GM10266 (cell line): ENCODE data around the gene OVOL2.

Source experiments
- DNase-seq: peaks from one replicate; pipeline ENCODE4 v3.0.0; 2012; ENCODE audit errors: extremely low spot score
- TF ChIP-seq, protein P1 (sequence below): IDR thresholded peaks from 2 replicates; pipeline ENCODE4 v1.5.1; 2012; ENCODE audit warnings: mild to moderate bottlenecking, low read depth; ENCODE audit not compliant: control insufficient read depth, insufficient read depth; ENCODE audit errors: missing control alignments

OVOL2 gene

DNA sequence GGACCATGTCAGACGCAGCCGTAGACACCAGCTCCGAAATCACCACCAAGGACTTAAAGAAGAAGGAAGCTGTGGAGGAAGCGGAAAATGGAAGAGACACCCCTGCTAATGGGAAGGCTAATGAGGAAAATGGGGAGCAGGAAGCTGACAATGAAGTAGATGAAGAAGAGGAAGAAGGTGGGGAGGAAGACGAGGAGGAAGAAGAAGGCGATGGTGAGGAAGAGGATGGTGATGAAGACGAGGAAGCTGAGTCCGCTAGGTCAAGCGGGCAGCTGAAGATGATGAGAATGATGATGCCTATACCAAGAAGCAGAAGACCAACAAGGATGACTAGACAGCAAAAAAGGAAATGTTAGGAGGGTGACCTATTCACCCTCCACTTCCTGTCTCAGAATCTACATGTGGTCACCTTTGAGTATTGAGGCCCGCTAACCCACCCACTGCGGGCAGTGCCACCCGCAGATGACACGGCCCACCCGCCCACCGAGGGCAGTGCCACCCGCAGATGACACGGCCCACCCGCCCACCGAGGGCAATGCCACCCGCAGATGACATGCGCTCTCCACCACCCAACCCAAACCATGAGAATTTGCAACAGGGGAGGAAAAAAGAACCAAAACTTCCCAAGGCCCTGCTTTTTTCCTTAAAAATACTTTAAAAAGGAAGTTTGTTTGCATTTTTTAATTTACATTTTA is 45.6 kb downstream of the OVOL2 start:
- DNase-seq: no peak
- TF ChIP-seq, protein P1, sequence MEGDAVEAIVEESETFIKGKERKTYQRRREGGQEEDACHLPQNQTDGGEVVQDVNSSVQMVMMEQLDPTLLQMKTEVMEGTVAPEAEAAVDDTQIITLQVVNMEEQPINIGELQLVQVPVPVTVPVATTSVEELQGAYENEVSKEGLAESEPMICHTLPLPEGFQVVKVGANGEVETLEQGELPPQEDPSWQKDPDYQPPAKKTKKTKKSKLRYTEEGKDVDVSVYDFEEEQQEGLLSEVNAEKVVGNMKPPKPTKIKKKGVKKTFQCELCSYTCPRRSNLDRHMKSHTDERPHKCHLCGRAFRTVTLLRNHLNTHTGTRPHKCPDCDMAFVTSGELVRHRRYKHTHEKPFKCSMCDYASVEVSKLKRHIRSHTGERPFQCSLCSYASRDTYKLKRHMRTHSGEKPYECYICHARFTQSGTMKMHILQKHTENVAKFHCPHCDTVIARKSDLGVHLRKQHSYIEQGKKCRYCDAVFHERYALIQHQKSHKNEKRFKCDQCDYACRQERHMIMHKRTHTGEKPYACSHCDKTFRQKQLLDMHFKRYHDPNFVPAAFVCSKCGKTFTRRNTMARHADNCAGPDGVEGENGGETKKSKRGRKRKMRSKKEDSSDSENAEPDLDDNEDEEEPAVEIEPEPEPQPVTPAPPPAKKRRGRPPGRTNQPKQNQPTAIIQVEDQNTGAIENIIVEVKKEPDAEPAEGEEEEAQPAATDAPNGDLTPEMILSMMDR: no peak

DNA sequence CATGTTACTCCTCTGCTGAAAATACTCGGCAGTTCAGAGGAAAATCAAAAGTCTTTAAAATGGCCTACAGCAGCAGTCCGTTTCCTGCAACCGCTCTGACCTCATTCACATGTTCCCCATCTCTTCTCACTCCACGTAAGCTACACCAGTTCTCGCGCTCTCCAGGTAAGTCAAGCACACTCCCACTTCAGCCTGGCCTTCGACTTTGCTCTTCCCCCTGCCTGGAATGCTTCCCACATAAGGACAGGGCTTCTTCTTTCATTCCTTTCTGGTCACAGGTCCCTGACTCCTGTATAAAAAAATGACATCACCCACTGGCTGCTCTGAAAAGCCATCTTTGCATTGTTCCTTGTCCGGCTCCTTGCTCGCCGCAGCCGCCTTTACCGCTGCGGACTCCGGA is 46.2 kb downstream of the OVOL2 start:
- DNase-seq: no peak
- TF ChIP-seq, protein P1: no peak

DNA sequence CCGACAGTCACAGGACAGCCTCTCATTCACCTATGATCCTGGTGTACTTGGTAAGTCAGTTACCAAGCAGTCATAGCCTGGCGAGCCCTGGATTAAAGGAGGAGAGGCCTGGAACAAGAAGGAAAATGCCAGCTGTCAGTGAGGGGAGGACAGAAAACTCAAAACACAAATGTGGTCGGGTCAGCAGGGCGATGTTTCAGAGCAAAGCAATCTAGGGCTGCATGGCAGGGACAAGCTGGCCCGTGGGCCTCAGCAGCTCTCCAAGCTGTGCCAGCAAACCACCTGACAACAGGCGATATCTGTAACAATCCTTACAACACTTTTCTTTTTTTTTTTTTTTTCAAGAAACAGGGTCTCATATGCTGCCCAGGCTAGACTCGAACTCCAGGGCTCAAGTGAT is 48.6 kb downstream of the OVOL2 start:
- TF ChIP-seq, protein P1: no peak
- no peak for DNase-seq

DNA sequence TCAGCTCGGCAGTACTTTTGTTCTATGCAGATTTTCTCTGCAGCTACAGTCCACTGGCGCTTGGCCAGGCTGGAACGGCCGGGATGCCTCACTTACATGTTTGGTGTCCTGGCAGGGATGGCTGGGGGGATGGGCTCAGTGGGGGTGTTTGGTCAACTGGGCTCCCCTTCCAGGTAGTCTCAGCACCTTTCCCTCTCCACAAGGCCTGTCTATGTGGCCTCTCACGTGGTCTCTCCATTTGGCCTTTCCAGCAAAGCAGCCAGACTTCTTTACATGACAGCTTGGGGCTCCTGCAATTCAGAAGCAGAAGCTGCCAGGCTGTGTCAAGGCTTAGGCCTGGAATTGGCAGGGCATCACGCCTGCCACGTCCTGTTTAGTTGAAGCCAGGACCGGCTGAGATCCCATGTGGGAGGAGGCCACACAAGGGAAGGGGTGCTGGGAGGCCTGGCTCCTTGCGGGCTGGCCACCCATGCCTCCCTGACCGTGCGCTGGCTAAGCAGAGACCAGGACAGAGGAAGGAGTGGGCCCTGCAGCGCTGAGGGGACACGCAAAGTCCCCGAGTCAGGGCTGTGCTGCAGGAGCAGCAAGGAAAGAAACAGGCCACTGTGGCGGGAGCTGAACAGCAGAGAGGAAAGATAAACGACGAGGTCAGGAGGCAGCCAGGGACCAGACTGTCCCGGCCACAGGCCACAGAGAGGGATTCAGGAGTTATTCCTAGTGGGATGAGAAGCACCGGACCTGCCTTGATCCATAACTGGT is 50.0 kb downstream of the OVOL2 start:
- TF ChIP-seq, protein P1: no peak
- no peak for DNase-seq

DNA sequence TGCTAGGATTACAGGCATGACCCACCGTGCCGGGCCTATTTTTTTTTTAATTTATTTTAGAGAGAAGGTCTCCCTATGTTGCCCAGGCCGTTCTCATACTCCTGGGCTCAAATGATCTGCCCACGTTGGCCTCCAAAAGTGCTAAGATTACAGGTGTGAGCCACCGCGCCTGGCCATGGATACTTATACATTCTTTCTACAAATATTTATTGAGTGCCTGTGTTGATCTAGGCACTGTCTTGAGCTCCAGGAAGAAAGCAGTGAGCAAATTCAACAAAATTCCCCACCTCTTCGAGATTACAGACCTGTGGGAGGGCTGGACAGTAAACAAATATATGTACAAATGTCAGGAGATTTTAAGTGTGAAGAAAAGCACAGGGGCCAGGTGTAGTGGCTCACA is 51.0 kb downstream of the OVOL2 start:
- TF ChIP-seq, protein P1: no peak
- DNase-seq: no peak

DNA sequence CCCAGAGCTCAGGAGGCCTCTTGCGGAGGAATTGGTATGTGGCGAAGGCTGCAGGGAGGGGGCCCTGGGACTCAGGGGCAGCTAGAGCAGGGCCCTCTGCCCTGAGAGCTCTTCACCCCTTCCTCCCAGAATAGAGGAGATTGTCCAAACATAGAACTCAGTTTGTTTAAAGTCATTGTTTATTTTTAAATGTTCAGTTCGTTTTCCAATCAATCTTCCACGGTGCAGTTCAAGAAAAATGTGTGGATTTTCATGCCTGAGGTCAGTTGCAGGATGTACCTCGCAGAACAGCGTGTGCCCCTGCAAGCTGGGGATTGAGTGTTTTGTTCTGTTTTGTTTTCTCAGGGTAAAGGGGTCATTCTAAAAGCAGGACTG is 51.7 kb downstream of the OVOL2 start:
- DNase-seq: no peak
- TF ChIP-seq, protein P1: no peak
